ENCODE measurements around the gene RAB3GAP1. TPM values are rescaled to one million over a fixed set of nuclear protein-coding genes. Genes with fewer than 3 reads are reported as not detected.

RAB3GAP1 gene
- total RNA-seq, 1 experiment from 2014 or later: 38.9 TPM

- Histone ChIP-seq H3K27ac (ENCODE audit: low read depth, low read length, poor library complexity, severe bottlenecking) (no peak overlapping the region), H3K36me3 (ENCODE audit: insufficient read depth, low read length, poor library complexity, severe bottlenecking) (peaks cover 28% of the 10 kb centered on the region), H3K27me3 (replicated peaks; ENCODE audit: insufficient read depth, low read depth, low read length, poor library complexity) (no peaks in the 10 kb centered on the region), H3K4me1 (ENCODE audit: insufficient read depth, low read length, poor library complexity, severe bottlenecking) (no peaks in the 10 kb centered on the region), H3K4me3 (ENCODE audit: low read depth, low read length, poor library complexity, severe bottlenecking) (no peak overlapping the region), H3K9me3 (ENCODE audit: low read depth, low read length, poor library complexity, severe bottlenecking) (no peaks in the 10 kb centered on the region)
- intact Hi-C loops (cut with micrococcal nuclease; ENCODE audit: unreplicated experiment): no loop called here
- BruUV-seq (replicated peaks): no TSS peak
- no peak for DNase-seq (ENCODE audit: low spot score)
- CTCF ChIA-PET: no interaction called here
- no peak for TF ChIP-seq CTCF (conservative IDR thresholded peaks at IDR 0.05; ENCODE audit: low read depth, low read length)
- TF ChIP-seq EZH2 (IDR thresholded peaks at IDR 0.05; ENCODE audit: borderline replicate concordance, low read depth, low read length, poor library complexity, severe bottlenecking): no peak
- POLR2A ChIA-PET (ENCODE audit: low non-redundant PET): no interaction called here
Measured at GRCh38 chr2:135151615-135152014, 99.5 kb downstream of the RAB3GAP1 start.

- ChIA-PET CTCF (no interaction called here), POLR2A (ENCODE audit: low non-redundant PET) (no interaction called here)
- intact Hi-C loops (cut with micrococcal nuclease; ENCODE audit: unreplicated experiment): no loop called here
- TF ChIP-seq EZH2 (IDR thresholded peaks at IDR 0.05; ENCODE audit: borderline replicate concordance, low read depth, low read length, poor library complexity, severe bottlenecking) (no peak), CTCF (conservative IDR thresholded peaks at IDR 0.05; ENCODE audit: low read depth, low read length) (no peak)
- DNase-seq (ENCODE audit: low spot score): no peak
- BruUV-seq (replicated peaks): no TSS peak
- Histone ChIP-seq H3K36me3 (ENCODE audit: insufficient read depth, low read length, poor library complexity, severe bottlenecking) (peaks cover 28% of the 10 kb centered on the region), H3K27ac (ENCODE audit: low read depth, low read length, poor library complexity, severe bottlenecking) (no peak overlapping the region), H3K4me3 (ENCODE audit: low read depth, low read length, poor library complexity, severe bottlenecking) (no peak overlapping the region), H3K4me1 (ENCODE audit: insufficient read depth, low read length, poor library complexity, severe bottlenecking) (no peaks in the 10 kb centered on the region), H3K9me3 (ENCODE audit: low read depth, low read length, poor library complexity, severe bottlenecking) (no peaks in the 10 kb centered on the region), H3K27me3 (replicated peaks; ENCODE audit: insufficient read depth, low read depth, low read length, poor library complexity) (no peaks in the 10 kb centered on the region)
Measured at GRCh38 chr2:135152361-135152760, 100.3 kb downstream of the RAB3GAP1 start.

- H3K27me3 ChIP-seq (replicated peaks; ENCODE audit: insufficient read depth, low read depth, low read length, poor library complexity): no peaks in the 10 kb centered on the region
- intact Hi-C loops (cut with micrococcal nuclease; ENCODE audit: unreplicated experiment): no loop called here
- POLR2A ChIA-PET (ENCODE audit: low non-redundant PET): no interaction called here
- H3K36me3 ChIP-seq (ENCODE audit: insufficient read depth, low read length, poor library complexity, severe bottlenecking): peaks cover 31% of the 10 kb centered on the region
- BruUV-seq (replicated peaks): no TSS peak
- TF ChIP-seq EZH2 (IDR thresholded peaks at IDR 0.05; ENCODE audit: borderline replicate concordance, low read depth, low read length, poor library complexity, severe bottlenecking) (no peak), CTCF (conservative IDR thresholded peaks at IDR 0.05; ENCODE audit: low read depth, low read length) (no peak)
- no peak overlapping the region for H3K4me3 ChIP-seq (ENCODE audit: low read depth, low read length, poor library complexity, severe bottlenecking)
- no peaks in the 10 kb centered on the region for H3K4me1 ChIP-seq (ENCODE audit: insufficient read depth, low read length, poor library complexity, severe bottlenecking)
- no peak overlapping the region for H3K27ac ChIP-seq (ENCODE audit: low read depth, low read length, poor library complexity, severe bottlenecking)
- DNase-seq (ENCODE audit: low spot score): no peak
- CTCF ChIA-PET: no interaction called here
- no peaks in the 10 kb centered on the region for H3K9me3 ChIP-seq (ENCODE audit: low read depth, low read length, poor library complexity, severe bottlenecking)
Measured at GRCh38 chr2:135154962-135155361, 102.9 kb downstream of the RAB3GAP1 start.
